GM18508 (cell line): ENCODE measurements around the gene SPTBN1.

Experiments
- ATAC-seq: cut with Tn5 transposase; IDR thresholded peaks from one replicate; pipeline ENCODE4 v1.9.1; 2021; ENCODE audit warnings: moderate number of reproducible peaks; ENCODE audit not compliant: insufficient read depth, unreplicated experiment

SPTBN1 gene

GRCh38 chr2:54582987-54583386 lies 126.9 kb downstream of the SPTBN1 start:
- no peak for ATAC-seq

GRCh38 chr2:54584598-54584997 lies 128.5 kb downstream of the SPTBN1 start:
- no peak for ATAC-seq

GRCh38 chr2:54585136-54585733 lies 129.1 kb downstream of the SPTBN1 start:
- ATAC-seq = no peak

- no peak for ATAC-seq
Observed at GRCh38 chr2:54586062-54586461, 129.9 kb downstream of the SPTBN1 start.

- ATAC-seq = no peak
Observed at GRCh38 chr2:54586494-54586893, 130.4 kb downstream of the SPTBN1 start.

- no peak for ATAC-seq
Observed at GRCh38 chr2:54587171-54588016, 131.3 kb downstream of the SPTBN1 start.

- ATAC-seq = no peak
Observed at GRCh38 chr2:54588244-54588899, 132.2 kb downstream of the SPTBN1 start.

GRCh38 chr2:54589038-54589339 lies 132.9 kb downstream of the SPTBN1 start:
- no peak for ATAC-seq

- peak; percentile 35 for ATAC-seq
Observed at GRCh38 chr2:54589340-54590215, 133.5 kb downstream of the SPTBN1 start.

GRCh38 chr2:54590216-54591120 lies 134.3 kb downstream of the SPTBN1 start:
- ATAC-seq = no peak

GRCh38 chr2:54591551-54591950 lies 135.4 kb downstream of the SPTBN1 start:
- ATAC-seq = no peak

GRCh38 chr2:54593249-54593648 lies 137.1 kb downstream of the SPTBN1 start:
- ATAC-seq = no peak

- ATAC-seq = no peak
Observed at GRCh38 chr2:54594048-54594447, 137.9 kb downstream of the SPTBN1 start.

- ATAC-seq = no peak
Observed at GRCh38 chr2:54595161-54595803, 139.2 kb downstream of the SPTBN1 start.

- ATAC-seq = no peak
Observed at GRCh38 chr2:54595999-54596902, 140.1 kb downstream of the SPTBN1 start.

GRCh38 chr2:54597153-54597848 lies 141.2 kb downstream of the SPTBN1 start:
- ATAC-seq = no peak
